NCI-H526 treated with DMSO at 0.1 percent for 48 hours (cell line): ENCODE data around the gene MACROH2A2.
"Not testable (repeated sequence)": the region's sequence is repeated elsewhere in the genome, so short reads cannot be mapped to it uniquely, and the experiment has no call there.

Source experiments
- DNase-seq: peaks from one replicate; lab custom pipeline; 2025; lab: John Stamatoyannopoulos, UW

Gene MACROH2A2

DNA sequence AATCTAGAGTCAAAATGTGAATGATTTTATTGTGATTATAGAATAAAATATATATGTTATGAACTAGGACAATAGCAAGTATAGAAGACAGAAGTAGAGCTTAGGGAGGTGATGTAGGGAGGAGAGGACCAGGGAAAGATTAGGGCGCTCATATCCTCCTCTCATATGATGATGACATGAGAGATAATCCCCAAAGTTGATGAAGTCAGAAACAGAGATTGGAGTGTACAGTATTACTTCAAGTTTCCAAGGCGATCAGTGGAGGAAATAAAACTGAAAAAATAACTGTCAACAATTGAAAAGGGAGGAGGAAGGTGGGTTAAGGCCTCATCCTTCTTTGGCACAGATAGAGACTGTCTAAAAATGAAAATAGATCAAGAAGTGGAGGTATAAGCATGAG is 14.9 kb downstream of the MACROH2A2 start:
- no peak for DNase-seq

DNA sequence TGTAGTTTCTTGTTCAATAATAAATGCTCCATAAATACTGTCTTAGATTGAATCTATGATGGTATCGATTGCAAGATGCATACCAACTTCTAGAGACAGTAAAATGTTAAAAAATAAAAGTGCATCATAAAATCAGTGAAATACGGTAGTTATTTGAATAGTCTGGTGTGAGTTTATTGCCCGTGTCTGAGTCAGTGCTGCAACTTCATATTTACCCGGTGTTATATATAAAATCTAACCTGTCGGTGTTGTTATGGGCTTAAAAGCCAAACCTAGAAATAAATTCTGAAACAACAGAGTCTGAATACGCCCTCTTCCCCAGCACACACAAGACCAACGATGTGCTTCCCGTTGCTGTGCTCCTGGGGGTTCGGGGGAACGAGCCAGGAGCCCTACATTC is 16.3 kb downstream of the MACROH2A2 start:
- peak; percentile 8 for DNase-seq

DNA sequence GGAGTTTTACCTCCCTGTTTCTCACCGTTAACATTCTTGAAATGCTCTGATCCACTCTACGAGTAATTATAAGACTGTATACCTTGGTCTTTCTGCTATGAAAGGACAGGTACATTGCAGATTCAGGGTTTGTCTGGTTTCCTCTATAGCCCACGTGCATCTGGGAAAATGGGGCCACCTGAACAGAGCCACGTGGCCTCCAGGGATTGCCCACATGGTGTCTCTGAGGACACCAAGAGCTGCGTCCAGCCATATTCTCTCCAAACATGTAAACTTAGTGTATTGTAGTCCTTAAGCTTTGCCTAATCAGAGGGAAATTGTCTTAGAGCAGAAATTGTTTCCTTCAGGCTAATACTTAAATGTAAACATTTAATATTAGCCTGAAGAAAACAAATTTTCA is 16.7 kb downstream of the MACROH2A2 start:
- DNase-seq, result no peak

DNA sequence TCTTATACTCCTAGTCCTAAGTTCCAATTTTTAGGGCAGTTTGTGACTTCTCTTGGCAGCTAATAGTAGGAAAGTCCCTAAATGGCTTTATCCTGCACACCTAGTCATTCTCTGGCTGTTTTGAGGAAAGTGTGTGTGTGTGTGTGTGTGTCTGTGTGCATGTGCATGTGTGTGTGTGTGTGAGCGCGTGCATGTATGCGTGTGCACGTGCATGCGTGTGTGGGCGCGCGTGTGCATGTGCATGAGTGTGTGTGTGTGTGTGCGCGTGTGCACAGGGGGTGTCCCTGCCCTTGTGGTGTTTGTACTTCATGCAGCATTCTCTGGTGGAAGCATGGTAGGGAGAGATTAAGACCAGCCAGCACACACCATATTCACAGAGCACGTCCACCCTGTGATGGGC is 18.2 kb downstream of the MACROH2A2 start:
- no peak for DNase-seq

DNA sequence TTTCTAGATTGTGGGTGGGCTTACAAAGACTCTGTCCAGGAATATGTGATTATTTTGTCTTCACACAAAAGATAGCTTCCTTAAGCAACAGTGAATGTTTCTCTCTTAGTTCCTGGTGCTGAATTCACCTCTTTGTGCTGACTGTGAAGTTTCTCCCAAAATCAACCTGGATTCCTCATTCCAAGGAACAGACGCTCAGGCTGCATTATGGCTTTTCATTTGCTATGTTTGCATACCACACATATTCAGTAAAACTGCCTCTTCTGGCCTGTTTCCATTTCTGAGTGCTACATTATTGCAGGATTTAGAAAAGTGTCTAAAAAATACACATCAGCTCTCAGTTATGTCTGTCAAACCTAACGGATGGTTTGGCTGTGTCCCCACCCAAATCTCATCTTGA is 21.5 kb downstream of the MACROH2A2 start:
- no peak for DNase-seq

DNA sequence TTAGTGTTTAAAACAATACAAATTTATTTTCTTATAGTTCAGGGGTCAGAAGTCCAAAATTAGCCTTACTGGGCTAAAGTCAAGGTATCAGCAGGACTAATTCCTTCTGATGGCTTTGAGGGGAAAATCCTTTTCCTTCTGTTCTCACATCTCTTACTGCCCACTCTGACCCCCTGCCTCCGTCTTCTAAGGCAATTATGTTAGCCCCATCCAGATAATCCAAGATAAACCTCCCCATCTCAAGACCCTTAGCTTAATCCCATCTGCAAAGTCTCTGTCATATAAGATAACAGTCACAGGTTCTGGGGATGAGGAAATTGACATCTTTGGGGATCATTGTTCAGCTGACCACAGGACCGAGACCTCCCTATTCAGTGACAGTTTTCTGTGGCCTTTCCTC is 22.3 kb downstream of the MACROH2A2 start:
- no peak for DNase-seq

DNA sequence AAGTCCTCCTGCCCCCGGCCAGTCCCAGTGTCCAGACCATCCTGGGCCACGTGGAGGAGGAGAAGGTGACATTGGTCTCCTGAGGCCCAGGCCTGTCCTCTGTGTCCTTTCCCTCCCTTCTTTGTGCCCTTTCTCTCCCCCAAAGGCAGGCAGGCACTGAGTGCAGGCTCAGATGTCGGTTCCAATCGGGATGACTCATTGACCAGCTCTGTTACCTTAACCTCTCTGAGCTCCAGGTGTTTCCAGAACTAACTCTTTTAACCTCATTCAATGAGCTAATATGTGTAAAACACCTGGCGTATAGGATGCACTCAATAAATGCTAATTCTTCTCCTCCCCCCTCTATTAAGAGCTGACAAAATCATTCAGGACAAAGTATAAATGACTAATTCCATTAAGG is 25.7 kb downstream of the MACROH2A2 start:
- DNase-seq, result no peak

DNA sequence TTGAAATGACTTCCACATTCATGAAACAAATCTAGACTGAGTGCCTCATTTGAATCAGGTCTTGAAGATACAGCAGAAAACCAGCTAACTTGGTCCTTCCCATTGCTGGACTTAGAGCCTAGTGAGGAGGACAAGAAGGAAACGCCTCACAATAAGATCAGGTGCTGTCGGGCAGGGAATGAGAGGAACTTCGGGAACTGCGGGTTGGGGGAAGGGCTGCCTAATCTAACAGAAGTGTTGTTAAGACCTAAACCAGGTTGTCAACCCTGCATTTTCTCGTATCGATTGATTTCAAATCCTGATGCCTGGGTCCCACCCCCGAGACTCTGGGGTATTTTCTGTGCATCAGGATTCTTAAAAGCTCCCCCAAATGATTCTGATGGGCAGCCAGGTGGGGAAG is 26.3 kb downstream of the MACROH2A2 start:
- DNase-seq, result no peak

DNA sequence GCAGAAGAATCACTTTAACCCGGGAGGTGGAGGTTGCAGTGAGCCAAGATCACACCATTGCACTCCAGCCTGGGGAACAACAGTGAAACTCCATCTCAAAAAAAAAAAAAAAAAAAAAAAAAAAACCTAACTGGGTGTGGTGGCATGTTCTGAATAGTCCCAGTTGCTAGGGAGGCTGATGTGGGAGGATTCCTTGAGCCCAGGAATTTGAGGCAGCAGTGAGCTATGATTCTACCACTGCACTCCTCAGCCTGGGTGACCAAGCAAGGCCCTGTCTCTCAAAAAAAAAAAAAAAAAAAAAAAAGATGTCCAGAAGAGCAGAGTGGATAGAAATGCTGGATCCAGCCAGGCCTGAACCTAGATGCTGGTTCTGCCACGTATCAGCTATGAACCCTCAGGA is 28.1 kb downstream of the MACROH2A2 start:
- DNase-seq, result not testable (repeated sequence)

DNA sequence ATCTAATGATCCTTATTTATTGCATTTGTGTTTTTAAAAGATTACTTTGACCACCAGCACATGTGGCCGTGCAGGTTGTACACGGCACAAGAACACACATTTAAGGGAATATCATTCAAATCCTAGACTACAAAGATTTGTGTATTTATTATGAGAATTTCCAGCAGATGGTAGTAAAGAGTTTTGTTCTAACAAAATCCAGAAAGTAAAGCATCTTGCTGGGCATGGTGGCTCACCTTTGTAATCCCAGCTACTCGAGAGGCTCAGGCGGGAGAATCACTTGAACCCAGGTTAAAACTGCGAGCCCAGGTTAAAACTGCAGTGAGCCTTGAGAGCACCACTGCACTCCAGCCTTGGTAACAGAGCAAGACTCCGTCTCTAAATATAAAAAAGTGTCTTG is 31.5 kb downstream of the MACROH2A2 start:
- DNase-seq, result no peak

DNA sequence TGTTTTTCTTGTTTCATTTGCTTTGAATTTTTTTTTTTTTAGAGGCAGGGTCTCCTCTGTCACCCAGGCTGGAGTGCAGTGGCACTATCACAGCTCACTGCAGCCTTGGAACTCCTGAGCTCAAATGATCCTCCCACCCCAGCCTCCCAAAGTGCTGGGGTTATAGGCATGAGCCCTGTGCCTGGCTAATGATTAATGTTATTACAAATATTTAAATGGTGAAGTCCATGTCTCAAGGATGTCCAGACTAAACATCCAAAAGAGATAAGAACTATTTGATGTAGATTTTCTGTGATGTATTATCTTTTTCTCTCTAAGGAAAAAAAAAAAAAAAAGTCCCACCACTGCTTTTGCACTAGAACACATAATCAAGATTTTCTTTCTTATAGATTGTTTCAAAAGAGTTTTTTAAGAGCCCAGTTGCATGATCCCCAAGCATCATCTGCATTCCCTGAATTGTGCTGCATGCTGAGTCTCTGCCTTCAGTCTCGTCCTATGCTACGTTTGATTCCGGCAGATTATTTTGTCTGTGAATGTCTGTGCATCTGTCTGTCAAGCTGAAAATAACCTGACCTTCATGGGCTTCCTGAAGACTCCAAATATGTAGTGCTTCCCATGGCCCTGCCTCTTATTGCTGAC is 33.4 kb downstream of the MACROH2A2 start:
- no peak for DNase-seq

DNA sequence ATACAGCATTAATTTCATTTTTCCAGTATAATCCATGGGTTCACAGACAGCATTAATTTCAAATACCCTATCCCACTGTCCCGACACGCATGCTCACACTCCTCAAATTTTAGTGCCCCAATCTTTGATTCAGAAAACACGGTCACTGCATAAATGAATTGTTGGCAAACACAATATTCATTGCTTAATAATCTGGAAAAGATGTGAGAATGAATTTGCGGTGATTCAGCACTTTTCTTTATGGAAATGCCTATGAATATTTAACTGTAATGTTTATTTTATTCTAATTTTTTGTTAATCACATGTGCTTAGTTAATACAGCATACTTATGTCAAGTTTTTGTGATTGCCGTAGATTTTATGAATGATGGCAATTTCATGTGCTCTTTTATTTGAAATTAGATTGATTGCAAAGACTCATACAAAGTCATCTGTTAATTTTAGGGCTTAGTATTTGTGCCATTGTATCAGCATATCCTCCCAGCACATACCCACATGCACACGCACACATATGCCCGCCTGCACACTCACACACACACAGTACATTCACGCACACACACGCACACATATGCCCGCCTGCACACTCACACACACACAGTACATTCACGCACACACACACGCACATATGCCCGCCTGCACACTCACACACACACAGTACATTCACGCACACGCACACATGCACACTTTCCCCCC is 35.1 kb downstream of the MACROH2A2 start:
- no peak for DNase-seq

DNA sequence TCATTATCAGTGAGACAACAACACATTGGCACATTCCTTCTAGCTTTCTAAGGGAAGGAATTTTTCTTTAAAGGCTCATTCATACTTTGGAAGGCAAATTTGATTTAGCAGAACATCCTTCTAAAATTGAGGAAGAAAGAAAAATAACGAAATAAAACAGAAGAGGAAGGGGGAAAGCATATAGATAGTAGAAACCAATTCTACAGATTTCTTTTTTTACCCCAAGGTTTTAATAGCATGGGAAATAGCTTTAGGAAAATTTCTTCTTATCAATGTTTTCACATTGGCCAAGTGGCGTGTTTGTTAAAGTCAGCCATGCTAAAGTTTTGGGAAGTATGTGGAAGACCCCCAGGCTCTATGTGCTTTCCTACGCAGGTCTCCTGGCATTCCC is 35.7 kb downstream of the MACROH2A2 start:
- no peak for DNase-seq

DNA sequence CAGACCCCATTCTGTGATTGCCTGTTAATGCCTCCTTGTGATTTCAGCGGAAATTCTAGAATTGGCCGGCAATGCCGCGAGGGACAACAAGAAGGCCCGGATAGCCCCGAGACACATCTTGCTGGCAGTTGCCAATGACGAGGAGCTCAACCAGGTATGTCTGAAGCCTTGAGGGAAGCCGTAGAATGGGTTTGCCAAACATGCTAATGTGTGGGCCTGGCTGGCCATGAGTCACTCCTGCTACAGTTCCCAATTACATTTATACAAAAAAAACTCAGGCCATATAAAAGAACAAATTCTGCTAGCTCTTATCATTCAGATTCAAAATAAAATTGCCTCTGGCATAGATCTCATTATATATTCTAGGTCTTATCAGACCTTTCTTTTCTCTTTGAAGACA is 37.4 kb downstream of the MACROH2A2 start:
- DNase-seq, result no peak

DNA sequence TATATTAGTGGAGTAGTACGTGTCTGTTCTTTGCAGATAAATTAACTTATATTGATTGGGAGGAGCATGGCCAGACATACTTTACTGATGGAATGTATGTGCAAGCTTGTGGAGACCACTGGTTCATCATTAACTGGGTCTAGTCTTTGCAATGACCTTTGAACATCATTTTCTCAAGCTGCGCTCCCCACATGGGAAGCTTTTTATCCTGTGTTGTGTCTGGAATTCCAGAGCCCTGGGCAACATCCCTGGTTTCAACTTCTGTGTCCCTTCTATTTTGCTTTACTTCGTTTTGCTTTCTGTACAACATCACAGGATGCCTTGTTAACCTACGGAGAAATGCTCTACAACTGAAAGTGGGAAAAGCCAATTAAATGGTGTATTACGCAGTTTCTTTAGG is 38.3 kb downstream of the MACROH2A2 start:
- DNase-seq, result no peak

DNA sequence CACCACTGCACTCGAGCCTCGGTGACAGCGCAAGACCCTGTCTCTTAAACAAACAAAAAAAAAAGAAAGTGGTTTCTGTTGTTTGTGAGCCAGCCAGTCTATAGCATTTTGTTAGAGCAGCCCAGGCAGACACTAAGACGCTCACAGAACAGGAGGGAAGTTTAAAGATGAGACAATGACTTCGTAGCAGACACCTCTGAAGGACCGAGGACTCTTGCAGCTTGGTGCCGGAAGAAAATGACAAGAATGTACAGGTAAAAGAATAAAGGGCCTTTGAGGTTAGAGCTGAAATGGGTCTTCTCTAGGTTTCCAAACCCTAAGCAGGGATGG is 39.7 kb downstream of the MACROH2A2 start:
- DNase-seq, result no peak

DNA sequence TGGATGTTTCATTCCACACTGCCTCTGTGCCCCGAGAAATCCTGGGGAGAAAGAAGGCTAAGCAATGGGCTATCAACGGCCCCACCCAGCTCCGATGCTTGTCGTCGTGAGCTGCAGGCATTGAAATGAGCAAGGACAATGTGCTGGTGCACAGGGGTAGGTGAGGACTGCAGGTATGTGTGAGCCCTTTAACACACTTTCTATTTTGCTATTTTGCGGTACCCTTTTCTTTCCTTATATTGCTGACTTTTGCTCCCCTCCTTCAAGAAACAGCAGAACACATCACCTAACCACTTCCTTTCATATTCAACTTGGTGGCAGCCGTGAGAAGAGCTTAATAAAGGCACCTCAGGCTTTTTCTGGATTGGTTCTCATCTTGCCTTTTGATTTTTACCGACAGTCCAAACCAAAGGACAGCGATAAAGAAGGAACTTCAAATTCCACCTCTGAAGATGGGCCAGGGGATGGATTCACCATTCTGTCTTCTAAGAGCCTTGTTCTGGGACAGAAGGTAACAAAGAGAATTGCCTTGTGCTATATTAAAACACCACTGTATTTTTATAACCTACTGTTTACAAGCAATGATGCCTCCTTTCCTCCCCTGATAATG is 40.8 kb downstream of the MACROH2A2 start:
- DNase-seq, result no peak

DNA sequence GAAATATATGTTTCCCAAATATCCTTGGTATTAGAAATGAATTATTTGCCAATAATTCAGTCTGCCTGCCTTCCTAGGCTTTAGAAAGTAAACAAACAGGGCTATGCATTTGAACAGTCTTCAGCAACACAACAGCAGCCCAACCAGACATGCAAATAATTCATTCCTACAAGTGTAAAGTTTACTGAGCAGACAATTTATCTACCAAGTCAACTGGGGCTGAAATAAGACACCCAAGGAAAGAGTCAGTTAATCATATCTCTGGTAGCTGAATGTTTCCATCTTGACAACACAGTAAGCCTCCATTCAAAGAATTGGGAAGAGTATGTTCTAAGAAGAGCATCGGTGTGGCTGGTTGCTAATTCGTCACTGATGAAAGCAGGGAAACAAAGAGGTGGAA is 41.6 kb downstream of the MACROH2A2 start:
- DNase-seq, result peak; percentile 37

DNA sequence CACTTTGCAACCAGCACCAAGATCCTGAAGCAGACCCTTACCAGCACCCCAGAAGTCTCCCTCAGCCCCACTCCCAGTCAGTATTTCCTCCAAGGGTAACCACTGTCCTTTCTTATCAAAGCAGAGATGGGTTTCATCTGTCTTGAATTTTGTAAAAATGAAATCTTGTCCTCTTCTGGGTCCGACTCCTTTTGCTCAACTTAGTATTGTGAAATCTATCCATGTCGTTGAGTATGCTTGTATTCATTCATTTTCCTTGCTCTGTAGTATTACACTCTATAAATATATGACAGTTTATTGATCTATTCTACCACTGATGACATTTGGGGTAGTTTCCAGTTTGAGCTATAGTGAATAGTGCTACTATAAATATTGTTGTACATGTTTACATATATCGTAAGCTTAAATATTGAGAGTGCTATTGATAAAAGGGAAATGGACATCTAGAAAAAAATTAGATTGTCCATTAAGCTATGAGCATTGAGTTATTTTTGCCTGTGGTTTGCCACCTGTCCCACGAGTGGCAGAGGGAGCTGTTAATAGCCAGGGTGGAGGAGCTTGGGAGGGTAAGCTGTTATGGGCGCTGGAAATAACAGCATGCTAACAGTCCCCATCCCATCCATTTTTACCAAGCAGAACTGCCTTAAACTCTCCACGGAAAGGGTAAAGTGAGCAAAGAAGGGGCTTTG is 43.5 kb downstream of the MACROH2A2 start:
- no peak for DNase-seq

DNA sequence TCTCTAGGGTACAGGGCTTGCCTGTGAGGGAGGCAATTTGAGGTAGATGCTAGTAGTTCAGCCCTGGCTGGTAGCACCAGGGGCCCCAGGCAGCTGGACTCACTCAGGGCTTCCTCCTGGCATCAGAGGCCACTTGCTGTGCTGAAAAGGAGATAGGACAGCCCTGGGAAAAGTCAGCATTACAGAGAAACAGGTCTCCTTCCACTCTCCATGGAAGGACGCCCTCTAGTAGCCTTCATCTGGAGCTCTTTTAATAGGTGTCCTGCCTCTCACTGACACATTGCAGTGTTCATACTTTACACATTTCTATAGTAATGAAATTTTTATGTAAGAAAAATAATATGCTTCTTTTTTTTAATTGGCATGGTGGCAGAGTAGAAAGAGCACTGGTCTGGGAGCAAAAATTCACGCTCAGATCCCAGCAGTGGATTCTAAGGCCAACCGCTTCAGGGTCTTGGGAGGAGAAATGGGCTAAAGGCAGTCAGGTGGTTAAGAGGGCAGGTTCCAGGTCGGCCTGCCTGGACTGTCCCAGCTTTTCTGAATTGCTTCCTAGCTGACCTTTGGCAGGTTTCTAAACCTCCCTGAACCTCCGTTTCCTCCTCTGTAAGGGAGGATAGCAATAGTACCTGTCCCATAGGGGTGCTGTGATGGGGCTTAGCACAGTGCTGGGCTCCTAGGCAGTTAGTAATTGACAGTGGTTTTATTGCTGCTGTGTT is 44.2 kb downstream of the MACROH2A2 start:
- DNase-seq, result no peak

DNA sequence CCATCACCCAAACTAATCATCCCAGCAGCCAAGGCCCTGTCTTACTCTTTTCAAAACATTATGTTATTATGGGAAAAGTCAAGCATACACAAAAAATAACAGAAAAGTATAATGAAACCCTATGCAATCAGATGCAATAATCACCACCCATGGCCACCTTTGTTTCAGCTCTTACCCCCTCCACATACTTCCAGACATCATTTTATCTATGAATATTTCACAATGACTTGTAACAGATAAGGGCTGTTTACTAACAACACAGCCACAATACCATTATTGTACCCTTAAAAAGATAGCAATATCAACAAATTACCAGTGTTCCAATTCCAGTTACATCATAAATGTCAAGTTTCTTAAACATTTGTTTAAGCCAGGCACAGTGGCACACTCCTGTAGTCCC is 44.8 kb downstream of the MACROH2A2 start:
- DNase-seq, result no peak

DNA sequence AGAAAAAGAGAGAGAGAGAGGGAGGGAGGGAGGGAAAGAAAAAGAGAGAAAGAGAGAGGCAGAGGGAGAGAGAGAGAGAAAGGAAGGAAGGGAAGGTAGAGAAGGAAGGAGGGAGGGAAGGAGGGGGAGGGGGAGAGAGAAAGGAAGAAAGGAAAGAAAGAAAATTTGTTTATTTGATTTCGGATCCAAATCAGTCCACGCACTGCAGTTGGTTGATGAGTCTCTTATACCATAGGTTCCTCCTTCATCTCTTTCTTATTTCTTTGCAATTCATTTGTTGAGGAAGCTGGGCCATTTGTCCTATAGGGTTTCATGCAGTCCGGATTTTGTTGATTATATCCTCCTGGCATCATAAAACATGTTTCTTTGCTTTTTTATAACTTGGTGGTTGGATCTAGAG is 45.6 kb downstream of the MACROH2A2 start:
- no peak for DNase-seq
